Right lobe of liver (tissue), 4 donors: ENCODE measurements around the gene NCEH1.
"Not testable (repeated sequence)": the region's sequence is repeated elsewhere in the genome, so short reads cannot be mapped to it uniquely, and the experiment has no call there.

ENCODE experiments used
- POLR2A ChIP-seq: fragments of 450-650 bp; IDR thresholded peaks from one replicate; pipeline ENCODE4 v1.6.1; 2017; ENCODE audit warnings: antibody characterized with exemption, mild to moderate bottlenecking
- TF ChIP-seq, protein P1 (sequence below), 4 donors: fragments of 200-600 bp in 3 of 4; fragments of 450-650 bp in 1 of 4; IDR thresholded peaks; one replicate each; pipeline versions ENCODE4 v1.5.1 to v1.8.0; 2016 to 2022; ENCODE audit warnings: antibody characterized with exemption in 4 of 4, mild to moderate bottlenecking in 2 of 4
- donor health status: DM: no; HTN: no; CAD: no.
- donor health status: DM: no; HTN: no; CAD: no.
- donor health status: DM: no; HTN: yes; CAD: no.

DNA sequence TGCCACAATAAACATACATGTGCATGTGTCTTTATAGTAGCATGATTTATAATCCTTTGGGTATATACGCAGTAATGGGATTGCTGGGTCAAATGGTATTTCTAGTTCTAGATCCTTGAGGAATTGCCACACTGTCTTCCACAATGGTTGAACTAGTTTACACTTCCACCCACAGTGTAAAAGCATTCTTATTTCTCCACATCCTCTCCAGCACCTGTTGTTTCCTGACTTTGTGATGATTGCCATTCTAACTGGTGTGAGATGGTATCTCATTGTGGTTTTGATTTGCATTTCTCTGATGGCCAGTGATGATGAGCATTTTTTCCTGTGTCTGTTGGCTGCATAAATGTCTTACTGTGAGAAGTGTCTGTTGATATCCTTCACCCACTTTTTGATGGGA is 50.4 kb downstream of the NCEH1 start:
- TF ChIP-seq, protein P1, sequence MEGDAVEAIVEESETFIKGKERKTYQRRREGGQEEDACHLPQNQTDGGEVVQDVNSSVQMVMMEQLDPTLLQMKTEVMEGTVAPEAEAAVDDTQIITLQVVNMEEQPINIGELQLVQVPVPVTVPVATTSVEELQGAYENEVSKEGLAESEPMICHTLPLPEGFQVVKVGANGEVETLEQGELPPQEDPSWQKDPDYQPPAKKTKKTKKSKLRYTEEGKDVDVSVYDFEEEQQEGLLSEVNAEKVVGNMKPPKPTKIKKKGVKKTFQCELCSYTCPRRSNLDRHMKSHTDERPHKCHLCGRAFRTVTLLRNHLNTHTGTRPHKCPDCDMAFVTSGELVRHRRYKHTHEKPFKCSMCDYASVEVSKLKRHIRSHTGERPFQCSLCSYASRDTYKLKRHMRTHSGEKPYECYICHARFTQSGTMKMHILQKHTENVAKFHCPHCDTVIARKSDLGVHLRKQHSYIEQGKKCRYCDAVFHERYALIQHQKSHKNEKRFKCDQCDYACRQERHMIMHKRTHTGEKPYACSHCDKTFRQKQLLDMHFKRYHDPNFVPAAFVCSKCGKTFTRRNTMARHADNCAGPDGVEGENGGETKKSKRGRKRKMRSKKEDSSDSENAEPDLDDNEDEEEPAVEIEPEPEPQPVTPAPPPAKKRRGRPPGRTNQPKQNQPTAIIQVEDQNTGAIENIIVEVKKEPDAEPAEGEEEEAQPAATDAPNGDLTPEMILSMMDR (IDR thresholded peaks at IDR 0.05): not testable (repeated sequence)
- TF ChIP-seq POLR2A: not testable (repeated sequence)
